Measurements from ENCODE around the gene SH3BP1. TPM values are rescaled to one million over a fixed set of nuclear protein-coding genes. Genes with fewer than 3 reads are reported as not detected.

The SH3BP1 gene
- total and polyA plus RNA-seq, 2 of the 4 experiments (the other 2 are of a cell fraction) = 8.8 to 33.3 TPM

DNA sequence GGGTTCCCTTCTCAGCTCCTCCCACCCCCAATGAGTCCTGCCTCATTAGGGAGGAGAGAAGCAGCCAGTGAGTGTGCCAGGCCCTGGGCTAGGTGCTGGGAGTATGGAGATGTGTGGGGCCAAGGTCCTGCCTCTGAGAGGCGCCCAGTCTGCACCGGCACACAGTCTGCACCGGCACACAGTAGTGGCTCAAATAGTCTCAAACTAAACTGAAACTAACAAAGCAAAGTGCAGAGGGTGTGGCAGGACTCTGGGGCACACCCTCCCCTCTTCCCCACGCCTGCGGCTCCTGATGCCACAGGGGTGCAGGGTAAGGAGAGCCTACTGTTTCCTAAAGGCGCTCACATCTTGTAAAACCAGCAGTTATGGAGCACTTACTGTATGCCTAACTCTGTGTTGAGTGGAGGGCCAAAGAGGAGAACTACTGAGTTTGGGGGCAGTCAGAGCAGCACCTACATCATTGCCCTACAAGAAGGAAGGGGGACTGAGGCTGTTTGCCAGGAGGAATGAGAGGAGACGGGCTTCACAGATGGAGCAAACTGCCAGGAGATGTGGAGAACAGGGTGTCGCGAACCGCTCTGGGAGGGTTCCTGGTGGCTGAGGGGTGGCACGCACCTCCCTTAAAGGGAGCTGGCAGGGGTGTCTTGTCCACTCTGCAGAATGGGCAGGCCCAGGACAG, 939 bp upstream of the SH3BP1 start:
- no peak overlapping the region for H3K56ac ChIP-seq (ENCODE audit: extremely low read depth, insufficient read depth, low read length)
- H3K27ac ChIP-seq (ENCODE audit: insufficient read depth, low read length) = no peak overlapping the region
- H4K5ac ChIP-seq (ENCODE audit: low read depth, low read length) = no peak overlapping the region
- no peak overlapping the region; the same call in 1 of the 2 replicates for H2BK20ac ChIP-seq (ENCODE audit: low read depth, low read length)
- no peaks in the 10 kb centered on the region for H3K27me3 ChIP-seq (ENCODE audit: control insufficient read depth, insufficient read depth, low read length)
- DNase-seq (no peak), ATAC-seq (ENCODE audit: low read depth) (no peak)
- no peak overlapping the region; the same call in 1 of the 2 replicates for H3K4me3 ChIP-seq (ENCODE audit: insufficient read depth, low read depth, low read length)
- H3K4me2 ChIP-seq (ENCODE audit: low read depth, low read length) = peak overlapping the region; percentile 62; the same call in 1 of the 2 replicates
- no peaks in the 10 kb centered on the region for H3K9me3 ChIP-seq (ENCODE audit: control insufficient read depth, insufficient read depth, low read length)
- in situ Hi-C loops (cut with MboI; ENCODE audit: low sequenced_read_pairs) = no loop called here
- H4K91ac ChIP-seq (ENCODE audit: insufficient read depth, low read depth, low read length) = peak overlapping the region; percentile 39; the same call in 1 of the 2 replicates
- H3K14ac ChIP-seq (replicated peaks; ENCODE audit: low read depth, low read length) = peak overlapping the region; percentile 68
- peaks cover 0 to 75% of the 10 kb centered on the region in 2 experiments; a peak in 3 of 4 replicates for H3K79me1 ChIP-seq (ENCODE audit: low read depth in 1 of 2, low read length in 2 of 2)
- peak overlapping the region; percentile 51; the same call in 1 of the 2 replicates for H3K4ac ChIP-seq (ENCODE audit: low read depth, low read length)
- intact Hi-C loops (cut with micrococcal nuclease) = no loop called here
- H3K36me3 ChIP-seq (ENCODE audit: control insufficient read depth, insufficient read depth, low read length) = peaks cover 8% of the 10 kb centered on the region; the same call in 1 of the 2 replicates
- CTCF ChIA-PET = no interaction called here
- H3K9me1 ChIP-seq (ENCODE audit: insufficient read depth, low read length) = peaks cover 11% of the 10 kb centered on the region
- peak overlapping the region; percentile 54 to 57; a peak in 2 of 4 replicates for H4K8ac ChIP-seq (ENCODE audit: low read depth in 2 of 2, low read length in 2 of 2)
- H2BK15ac ChIP-seq (ENCODE audit: low read depth, low read length) = no peak overlapping the region
- peak overlapping the region; percentile 81 for H2AFZ ChIP-seq (replicated peaks; ENCODE audit: low read length, poor library complexity)
- peaks cover 6% of the 10 kb centered on the region for H4K20me1 ChIP-seq (ENCODE audit: insufficient read depth, low read length)
- peak overlapping the region; percentile 19; the same call in 1 of the 2 replicates for H2BK120ac ChIP-seq (ENCODE audit: low read depth, low read length)
- BruUV-seq (replicated peaks) = no TSS peak
- TF ChIP-seq MXI1 (IDR thresholded peaks at IDR 0.05; ENCODE audit: borderline replicate concordance, low read depth, low read length) (no peak), RCOR1 (IDR thresholded peaks at IDR 0.05; ENCODE audit: insufficient replicate concordance, low read length) (no peak), MAZ (IDR thresholded peaks at IDR 0.05; ENCODE audit: borderline replicate concordance, low read depth, low read length) (no peak), SMC3 (IDR thresholded peaks at IDR 0.05; ENCODE audit: low read depth, low read length) (no peak), RAD21 (IDR thresholded peaks at IDR 0.05; ENCODE audit: low read length) (no peak), NFE2L2 (IDR thresholded peaks at IDR 0.05; ENCODE audit: low read depth, low read length) (no peak), MAFK (IDR thresholded peaks at IDR 0.05; ENCODE audit: low read depth, low read length) (no peak), BHLHE40 (IDR thresholded peaks at IDR 0.05; ENCODE audit: low read depth, low read length) (no peak), CHD1 (IDR thresholded peaks at IDR 0.05; ENCODE audit: low read depth, low read length) (no peak), CEBPB (IDR thresholded peaks at IDR 0.05; ENCODE audit: low read depth, low read length) (no peak), RFX5 (IDR thresholded peaks at IDR 0.05; ENCODE audit: low read depth, low read length) (no peak)
- TF ChIP-seq, protein P1, sequence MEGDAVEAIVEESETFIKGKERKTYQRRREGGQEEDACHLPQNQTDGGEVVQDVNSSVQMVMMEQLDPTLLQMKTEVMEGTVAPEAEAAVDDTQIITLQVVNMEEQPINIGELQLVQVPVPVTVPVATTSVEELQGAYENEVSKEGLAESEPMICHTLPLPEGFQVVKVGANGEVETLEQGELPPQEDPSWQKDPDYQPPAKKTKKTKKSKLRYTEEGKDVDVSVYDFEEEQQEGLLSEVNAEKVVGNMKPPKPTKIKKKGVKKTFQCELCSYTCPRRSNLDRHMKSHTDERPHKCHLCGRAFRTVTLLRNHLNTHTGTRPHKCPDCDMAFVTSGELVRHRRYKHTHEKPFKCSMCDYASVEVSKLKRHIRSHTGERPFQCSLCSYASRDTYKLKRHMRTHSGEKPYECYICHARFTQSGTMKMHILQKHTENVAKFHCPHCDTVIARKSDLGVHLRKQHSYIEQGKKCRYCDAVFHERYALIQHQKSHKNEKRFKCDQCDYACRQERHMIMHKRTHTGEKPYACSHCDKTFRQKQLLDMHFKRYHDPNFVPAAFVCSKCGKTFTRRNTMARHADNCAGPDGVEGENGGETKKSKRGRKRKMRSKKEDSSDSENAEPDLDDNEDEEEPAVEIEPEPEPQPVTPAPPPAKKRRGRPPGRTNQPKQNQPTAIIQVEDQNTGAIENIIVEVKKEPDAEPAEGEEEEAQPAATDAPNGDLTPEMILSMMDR (conservative IDR thresholded peaks at IDR 0.05; ENCODE audit: low read depth, low read length) = no peak
- TF ChIP-seq, protein P2, sequence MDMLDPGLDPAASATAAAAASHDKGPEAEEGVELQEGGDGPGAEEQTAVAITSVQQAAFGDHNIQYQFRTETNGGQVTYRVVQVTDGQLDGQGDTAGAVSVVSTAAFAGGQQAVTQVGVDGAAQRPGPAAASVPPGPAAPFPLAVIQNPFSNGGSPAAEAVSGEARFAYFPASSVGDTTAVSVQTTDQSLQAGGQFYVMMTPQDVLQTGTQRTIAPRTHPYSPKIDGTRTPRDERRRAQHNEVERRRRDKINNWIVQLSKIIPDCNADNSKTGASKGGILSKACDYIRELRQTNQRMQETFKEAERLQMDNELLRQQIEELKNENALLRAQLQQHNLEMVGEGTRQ (IDR thresholded peaks at IDR 0.05; ENCODE audit: low read depth, low read length) = no peak
- WGBS, 2 experiments (ENCODE audit: extremely low coverage in 2 of 2, insufficient read length in 1 of 2) = 38% methylated on average over 1 of the region's 11 CpGs; no CpG with 5 or more reads in 1 of the 2 experiments
- peak overlapping the region; percentile 46; the same call in 1 of the 2 replicates for H3K9ac ChIP-seq (ENCODE audit: low read depth, low read length)
- peaks cover 42% of the 10 kb centered on the region for H3K4me1 ChIP-seq (ENCODE audit: control insufficient read depth, insufficient read depth, low read length)
- peak overlapping the region; percentile 64 for H3K23ac ChIP-seq (ENCODE audit: low read depth, low read length)
- H2AK5ac ChIP-seq (ENCODE audit: low read depth, low read length) = peak overlapping the region; percentile 71
- no peak overlapping the region for H2BK5ac ChIP-seq (ENCODE audit: low read depth, low read length, poor library complexity, severe bottlenecking)
- POLR2A ChIA-PET (ENCODE audit: unreplicated experiment) = interaction anchor here (0.7 kb wide), 1 partner anchor 37 kb away, joined by 4 read pairs; the partner anchor contains the start of gene LGALS1
- no peak overlapping the region for H3K18ac ChIP-seq (ENCODE audit: low read depth, low read length)
- H2AK9ac ChIP-seq (replicated peaks; ENCODE audit: low read depth, low read length, poor library complexity) = peak overlapping the region; percentile 90
- dilution Hi-C loops (cut with HindIII; ENCODE audit: low sequenced_read_pairs, unreplicated experiment) = no loop called here

All from IMR-90 (cell line).